HepG2 (cell line): ENCODE measurements around the gene ALK. TPM values are rescaled to one million over a fixed set of nuclear protein-coding genes. Genes with fewer than 3 reads are reported as not detected.

Experiments used
- ATAC-seq: fragments of 200-7000 bp; cut with Tn5 transposase; 3 replicates; pipeline ENCODE4 v1.9.1; 2020; ENCODE audit warnings: mild to moderate bottlenecking, moderate library complexity
- BruUV-seq: library from RNA; stranded (reverse); fragments of 400-500 nt; replicated peaks from 2 replicates; lab custom pipeline; 2021; lab: Mats Ljungman, UMichigan
- CTCF ChIA-PET: fragments of 300-600 bp; formaldehyde crosslinking; extraction: SDS; loops from one replicate; lab custom pipeline; 2021; ENCODE audit warnings: low total read pairs, inconsistent platforms, low intra/inter-chr PET ratio; lab: Yijun Ruan, JAX
- POLR2A ChIA-PET: fragments of 350-600 bp; sonication (Branson Sonifier 250); formaldehyde crosslinking; loops from one replicate; lab custom pipeline; 2020; ENCODE audit warnings: antibody characterized with exemption, inconsistent platforms; lab: Yijun Ruan, JAX
- DNase-seq: peaks from one replicate; pipeline ENCODE4 v3.0.0-alpha.2; 2015; ENCODE audit warnings: low spot score
- FAIRE-seq: peaks from 3 replicates; lab custom pipeline; 2011; peaks lifted over from hg19 to GRCh38; lab: Jason Lieb, UNC
- H2AFZ ChIP-seq: one replicate; pipeline ENCODE4 v1.6.1; 2011; ENCODE audit warnings: low read length, inconsistent platforms
- H3K27ac ChIP-seq: fragments of 300-600 bp; 3 replicates; pipeline ENCODE4 v1.8.0; 2011; ENCODE audit warnings: mixed run types, mild to moderate bottlenecking, mixed read lengths, low read length, inconsistent platforms; ENCODE audit not compliant: insufficient read depth; ENCODE audit errors: extremely low read length
- H3K27me3 ChIP-seq, 2 experiments: fragments of 200-600 bp in 1 of 2; 2 replicates in 1 of 2; 3 replicates in 1 of 2; pipeline versions ENCODE4 v1.6.0 to v1.8.0; 2011; ENCODE audit warnings: low read length in 2 of 2, mild to moderate bottlenecking in 2 of 2, moderate library complexity in 2 of 2, inconsistent platforms in 1 of 2; ENCODE audit not compliant: insufficient read depth in 2 of 2, control insufficient read depth in 1 of 2
- H3K36me3 ChIP-seq, 2 experiments: fragments of 200-600 bp in 1 of 2; replicated peaks in 1 of 2; 2 replicates in 1 of 2; 3 replicates in 1 of 2; pipeline versions ENCODE4 v1.5.1 to v1.8.0; 2011; ENCODE audit warnings: low read length in 2 of 2, inconsistent platforms in 1 of 2; ENCODE audit not compliant: insufficient read depth in 2 of 2, control insufficient read depth in 1 of 2
- H3K4me1 ChIP-seq: 2 replicates; pipeline ENCODE4 v1.5.1; 2012; ENCODE audit warnings: low read length, inconsistent platforms; ENCODE audit not compliant: insufficient read depth
- H3K4me2 ChIP-seq: 2 replicates; pipeline ENCODE4 v1.6.0; 2011; ENCODE audit warnings: low read depth, low read length, inconsistent platforms
- H3K4me3 ChIP-seq, 3 experiments: fragments of 200-600 bp in 1 of 3; sonication (generic), shearing (Covaris generic) in 1 of 3; replicated peaks in 1 of 3; 2 replicates each; pipeline ENCODE4 v1.5.1; 2011 to 2016; ENCODE audit warnings: low read length in 3 of 3, inconsistent platforms in 2 of 3, low read depth in 2 of 3, mild to moderate bottlenecking in 2 of 3, control low read depth in 1 of 3, mixed read lengths in 1 of 3; ENCODE audit not compliant: insufficient read depth in 1 of 3
- H3K79me2 ChIP-seq: one replicate; pipeline ENCODE4 v1.6.1; 2011; ENCODE audit warnings: low read length, inconsistent platforms; ENCODE audit not compliant: insufficient read depth
- H3K9ac ChIP-seq: 2 replicates; pipeline ENCODE4 v1.6.0; 2011; ENCODE audit warnings: mild to moderate bottlenecking, low read depth, low read length, inconsistent platforms; ENCODE audit not compliant: insufficient read depth
- H3K9me3 ChIP-seq: 2 replicates; pipeline ENCODE4 v1.5.1; 2012; ENCODE audit warnings: mild to moderate bottlenecking, low read length
- H4K20me1 ChIP-seq: 2 replicates; pipeline ENCODE4 v1.6.0; 2011; ENCODE audit warnings: inconsistent platforms, mild to moderate bottlenecking, low read length, moderate library complexity; ENCODE audit not compliant: insufficient read depth
- SMARCC2 ChIP-seq: fragments of 450-650 bp; IDR thresholded peaks from 2 replicates; pipeline ENCODE4 v1.6.1; 2017; ENCODE audit warnings: antibody characterized with exemption, mild to moderate bottlenecking
- SRSF1 ChIP-seq: fragments of 200-400 bp; formaldehyde crosslinking; optimal IDR thresholded peaks from 2 replicates; pipeline ENCODE3; 2017; ENCODE audit warnings: mild to moderate bottlenecking, low read depth, low read length, moderate library complexity
- U2AF2 ChIP-seq: fragments of 200-400 bp; formaldehyde crosslinking; IDR thresholded peaks from 2 replicates; pipeline ENCODE4 v1.6.1; 2017; ENCODE audit warnings: low read depth, mild to moderate bottlenecking, low read length
- ZFYVE20 ChIP-seq: sonication (generic); formaldehyde crosslinking; IDR thresholded peaks from 2 replicates; pipeline ENCODE4 v1.8.0; 2023; ENCODE audit warnings: low read depth, mild to moderate bottlenecking, moderate library complexity, missing genetic modification reagents, borderline replicate concordance
- ZKSCAN8 ChIP-seq: IDR thresholded peaks from 2 replicates; pipeline ENCODE4 v1.6.1; 2016; ENCODE audit warnings: borderline replicate concordance, missing genetic modification reagents, missing compliant biosample characterization
- ZNF337 ChIP-seq: sonication (generic); formaldehyde crosslinking; IDR thresholded peaks from 2 replicates; pipeline ENCODE4 v1.5.1; 2020; ENCODE audit warnings: missing genetic modification reagents, low read depth, mild to moderate bottlenecking, borderline replicate concordance
- ZNF484 ChIP-seq: sonication (generic); formaldehyde crosslinking; IDR thresholded peaks from 2 replicates; pipeline ENCODE4 v1.5.1; 2020; ENCODE audit warnings: mild to moderate bottlenecking, low read depth, missing genetic modification reagents, borderline replicate concordance
- ZNF614 ChIP-seq: IDR thresholded peaks from 2 replicates; pipeline ENCODE4 v1.6.1; 2018; ENCODE audit warnings: missing biosample characterization, missing genetic modification reagents, inconsistent platforms, borderline replicate concordance
- WGBS: methylation state at CpG from one replicate; pipeline ENCODE4 v1.1.6; 2017; ENCODE audit warnings: low lambda C conversion rate; 5-methylcytosine and 5-hydroxymethylcytosine counted together
- in situ Hi-C: cut with HindIII; loops from 2 replicates; pipeline ENCODE4 v1.10.0; 2017; ENCODE audit warnings: low pct_unique_long_range_greater_than_20kb; ENCODE audit not compliant: extremely low pct_ligation_motif_present
- intact Hi-C: fragments of 100-400 bp; cut with micrococcal nuclease; formaldehyde crosslinking; loops from one replicate; pipeline ENCODE4 v1.10.0; 2022; ENCODE audit not compliant: unreplicated experiment
- polyA plus RNA-seq, 8 experiments: library from polyadenylated mRNA; depleted of rRNA in 3 of 8; stranded (reverse) in 7 of 8; unstranded in 1 of 8; fragments of >200 nt; fragmentation: Illumina TruSeq in 4 of 8; extraction: Trizol in 4 of 8; gene quantifications; 2 replicates each; pipeline versions ENCODE4 v1.2.1 to v1.2.3, GENCODE V29; 2011 to 2016; ENCODE audit warnings: low read depth in 4 of 8, missing spikeins in 1 of 8, mixed read lengths in 1 of 8; ENCODE audit not compliant: insufficient read depth in 1 of 8
- total RNA-seq, 5 experiments: library from RNA; depleted of rRNA; stranded (reverse); fragments of >200 nt; fragmentation: Illumina TruSeq; extraction: Trizol; gene quantifications; 2 replicates each; pipeline ENCODE4 v1.2.3, GENCODE V29; 2016; ENCODE audit warnings: low read depth in 1 of 5
- TF ChIP-seq, protein P1 (sequence below): sonication (generic); formaldehyde crosslinking; IDR thresholded peaks from 2 replicates; pipeline ENCODE4 v1.8.1; 2022; ENCODE audit warnings: mild to moderate bottlenecking, missing genetic modification reagents
- TF ChIP-seq, protein P2 (sequence below): sonication (generic); formaldehyde crosslinking; IDR thresholded peaks from 2 replicates; pipeline ENCODE4 v1.4.0; 2020; ENCODE audit warnings: missing genetic modification reagents
- TF ChIP-seq, protein P3 (sequence below): sonication (generic); formaldehyde crosslinking; IDR thresholded peaks from 2 replicates; pipeline ENCODE4 v1.5.1; 2020; ENCODE audit warnings: missing genetic modification reagents, mild to moderate bottlenecking, borderline replicate concordance
- TF ChIP-seq, protein P4 (sequence below): sonication (generic); formaldehyde crosslinking; IDR thresholded peaks from 2 replicates; pipeline ENCODE4 v1.8.0; 2022; ENCODE audit warnings: mild to moderate bottlenecking, missing genetic modification reagents

The ALK gene
- total and polyA plus RNA-seq, 2 of the 13 experiments (the other 11 are each of a cell fraction or from before 2014, with no cell fraction given): not detected

DNA sequence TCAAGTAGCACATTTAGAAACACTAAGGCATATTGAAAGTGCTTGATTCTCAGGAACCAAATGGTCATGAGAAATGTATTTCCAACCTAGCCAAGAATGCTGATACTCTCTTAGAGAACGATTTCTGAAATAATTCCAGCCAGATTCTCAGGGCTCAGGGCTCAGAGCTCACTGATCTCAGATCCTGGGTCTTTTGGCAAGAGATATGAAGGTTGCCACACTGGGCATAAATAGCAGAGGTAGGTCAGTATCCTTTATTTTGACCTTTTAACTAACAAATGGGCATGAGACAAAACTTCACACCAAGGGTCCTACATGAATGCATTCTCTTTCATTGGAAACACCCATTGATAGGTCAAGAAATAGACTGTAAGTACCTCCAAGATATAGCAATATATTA lies 364.1 kb downstream of the ALK start:
- Histone ChIP-seq H3K4me2 (no peak overlapping the region), H3K36me3 (no peaks in the 10 kb centered on the region), H3K27me3 (no peaks in the 10 kb centered on the region), H2AFZ (no peak overlapping the region), H3K27ac (no peak overlapping the region), H3K4me3 (no peak overlapping the region), H3K9me3 (no peaks in the 10 kb centered on the region), H3K79me2 (no peaks in the 10 kb centered on the region), H4K20me1 (no peaks in the 10 kb centered on the region), H3K4me1 (no peaks in the 10 kb centered on the region), H3K9ac (no peak overlapping the region)
- in situ Hi-C loops (no loop called here), intact Hi-C loops (no loop called here)
- TF ChIP-seq ZFYVE20 (no peak), ZNF614 (CRISPR knock-in tag) (no peak), U2AF2 (no peak), ZKSCAN8 (CRISPR knock-in tag) (no peak)
- TF ChIP-seq, protein P1, sequence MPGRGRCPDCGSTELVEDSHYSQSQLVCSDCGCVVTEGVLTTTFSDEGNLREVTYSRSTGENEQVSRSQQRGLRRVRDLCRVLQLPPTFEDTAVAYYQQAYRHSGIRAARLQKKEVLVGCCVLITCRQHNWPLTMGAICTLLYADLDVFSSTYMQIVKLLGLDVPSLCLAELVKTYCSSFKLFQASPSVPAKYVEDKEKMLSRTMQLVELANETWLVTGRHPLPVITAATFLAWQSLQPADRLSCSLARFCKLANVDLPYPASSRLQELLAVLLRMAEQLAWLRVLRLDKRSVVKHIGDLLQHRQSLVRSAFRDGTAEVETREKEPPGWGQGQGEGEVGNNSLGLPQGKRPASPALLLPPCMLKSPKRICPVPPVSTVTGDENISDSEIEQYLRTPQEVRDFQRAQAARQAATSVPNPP (CRISPR knock-in tag): no peak
- DNase-seq: no peak
- ChIA-PET POLR2A (no interaction called here), CTCF (no interaction called here)
- ATAC-seq: no peak
- WGBS: 0% methylated on average over 1 of the region's 1 CpG
- BruUV-seq: no TSS peak
- FAIRE-seq: no peak

DNA sequence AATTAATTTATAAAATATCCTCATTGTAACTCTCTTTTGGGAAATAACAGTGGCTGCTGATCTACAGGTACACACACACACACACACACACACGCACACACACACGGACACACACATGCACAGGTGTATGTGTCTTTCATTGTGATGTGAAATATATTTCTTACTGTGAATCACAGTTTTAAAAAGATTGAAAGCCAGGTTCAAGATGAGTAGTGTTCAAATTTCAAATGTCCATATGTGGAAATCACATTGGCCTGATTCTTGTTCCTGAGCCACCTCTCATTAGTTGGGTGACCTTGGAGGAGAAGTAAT lies 372.4 kb downstream of the ALK start:
- H4K20me1 ChIP-seq: no peaks in the 10 kb centered on the region
- no peak overlapping the region for H2AFZ ChIP-seq
- no peaks in the 10 kb centered on the region for H3K4me1 ChIP-seq
- DNase-seq (no peak), ATAC-seq (no peak), FAIRE-seq (no peak)
- H3K9me3 ChIP-seq: no peaks in the 10 kb centered on the region
- in situ Hi-C loops (no loop called here), intact Hi-C loops (no loop called here)
- no peaks in the 10 kb centered on the region for H3K36me3 ChIP-seq
- H3K4me3 ChIP-seq: no peak overlapping the region
- no peak overlapping the region for H3K4me2 ChIP-seq
- WGBS: 35% methylated on average over 2 of the region's 2 CpGs
- POLR2A ChIA-PET: no interaction called here
- peaks cover 0 to 4% of the 10 kb centered on the region in 2 experiments; a peak in 2 of 5 replicates for H3K27me3 ChIP-seq
- no peak overlapping the region for H3K27ac ChIP-seq
- BruUV-seq: no TSS peak
- CTCF ChIA-PET: no interaction called here
- H3K79me2 ChIP-seq: no peaks in the 10 kb centered on the region
- H3K9ac ChIP-seq: no peak overlapping the region
- no peak for TF ChIP-seq SMARCC2
- TF ChIP-seq, protein P2, sequence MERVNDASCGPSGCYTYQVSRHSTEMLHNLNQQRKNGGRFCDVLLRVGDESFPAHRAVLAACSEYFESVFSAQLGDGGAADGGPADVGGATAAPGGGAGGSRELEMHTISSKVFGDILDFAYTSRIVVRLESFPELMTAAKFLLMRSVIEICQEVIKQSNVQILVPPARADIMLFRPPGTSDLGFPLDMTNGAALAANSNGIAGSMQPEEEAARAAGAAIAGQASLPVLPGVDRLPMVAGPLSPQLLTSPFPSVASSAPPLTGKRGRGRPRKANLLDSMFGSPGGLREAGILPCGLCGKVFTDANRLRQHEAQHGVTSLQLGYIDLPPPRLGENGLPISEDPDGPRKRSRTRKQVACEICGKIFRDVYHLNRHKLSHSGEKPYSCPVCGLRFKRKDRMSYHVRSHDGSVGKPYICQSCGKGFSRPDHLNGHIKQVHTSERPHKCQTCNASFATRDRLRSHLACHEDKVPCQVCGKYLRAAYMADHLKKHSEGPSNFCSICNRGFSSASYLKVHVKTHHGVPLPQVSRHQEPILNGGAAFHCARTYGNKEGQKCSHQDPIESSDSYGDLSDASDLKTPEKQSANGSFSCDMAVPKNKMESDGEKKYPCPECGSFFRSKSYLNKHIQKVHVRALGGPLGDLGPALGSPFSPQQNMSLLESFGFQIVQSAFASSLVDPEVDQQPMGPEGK (CRISPR knock-in tag): no peak
- no peak for TF ChIP-seq ZNF484 (CRISPR knock-in tag)
- no peak for TF ChIP-seq SRSF1
- no peak for TF ChIP-seq ZNF337 (CRISPR knock-in tag)
- TF ChIP-seq, protein P3, sequence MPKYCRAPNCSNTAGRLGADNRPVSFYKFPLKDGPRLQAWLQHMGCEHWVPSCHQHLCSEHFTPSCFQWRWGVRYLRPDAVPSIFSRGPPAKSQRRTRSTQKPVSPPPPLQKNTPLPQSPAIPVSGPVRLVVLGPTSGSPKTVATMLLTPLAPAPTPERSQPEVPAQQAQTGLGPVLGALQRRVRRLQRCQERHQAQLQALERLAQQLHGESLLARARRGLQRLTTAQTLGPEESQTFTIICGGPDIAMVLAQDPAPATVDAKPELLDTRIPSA (CRISPR knock-in tag): no peak
- TF ChIP-seq, protein P4, sequence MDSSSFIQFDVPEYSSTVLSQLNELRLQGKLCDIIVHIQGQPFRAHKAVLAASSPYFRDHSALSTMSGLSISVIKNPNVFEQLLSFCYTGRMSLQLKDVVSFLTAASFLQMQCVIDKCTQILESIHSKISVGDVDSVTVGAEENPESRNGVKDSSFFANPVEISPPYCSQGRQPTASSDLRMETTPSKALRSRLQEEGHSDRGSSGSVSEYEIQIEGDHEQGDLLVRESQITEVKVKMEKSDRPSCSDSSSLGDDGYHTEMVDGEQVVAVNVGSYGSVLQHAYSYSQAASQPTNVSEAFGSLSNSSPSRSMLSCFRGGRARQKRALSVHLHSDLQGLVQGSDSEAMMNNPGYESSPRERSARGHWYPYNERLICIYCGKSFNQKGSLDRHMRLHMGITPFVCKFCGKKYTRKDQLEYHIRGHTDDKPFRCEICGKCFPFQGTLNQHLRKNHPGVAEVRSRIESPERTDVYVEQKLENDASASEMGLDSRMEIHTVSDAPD (CRISPR knock-in tag): no peak
